HCT116 (cell line): Measurements from ENCODE around the gene ZFYVE19. TPM values are rescaled to one million over a fixed set of nuclear protein-coding genes. Genes with fewer than 3 reads are reported as not detected.

Source experiments
- ATAC-seq: fragments of 200-7000 bp; cut with Tn5 transposase; 2 replicates; pipeline ENCODE4 v1.9.1; 2020; ENCODE audit warnings: mild to moderate bottlenecking, moderate library complexity
- BruUV-seq: library from RNA; stranded (reverse); fragments of 400-500 nt; replicated peaks from 2 replicates; lab custom pipeline; 2021; lab: Mats Ljungman, UMichigan
- CTCF ChIA-PET: fragments of 300-600 bp; sonication (Branson Sonifier 250); formaldehyde crosslinking; loops from one replicate; lab custom pipeline; 2021; ENCODE audit warnings: antibody characterized with exemption; lab: Charles Lee
- POLR2A ChIA-PET: fragments of 300-600, 350-600 bp; sonication (Branson Sonifier 250); formaldehyde crosslinking; loops from one replicate; lab custom pipeline; 2021; ENCODE audit warnings: antibody characterized with exemption; lab: Charles Lee
- RAD21 ChIA-PET, 2 experiments: fragments of 300-600 bp; sonication (Branson Sonifier 250); formaldehyde crosslinking; loops; one replicate each; lab custom pipeline; 2023; ENCODE audit warnings: low total read pairs in 2 of 2; ENCODE audit not compliant: uncharacterized antibody in 2 of 2, unreplicated experiment in 2 of 2, low non-redundant PET in 1 of 2; lab: Charles Lee
- DNase-seq: peaks from one replicate; pipeline ENCODE4 v3.0.0-alpha.2; 2010; ENCODE audit warnings: low read depth, low spot score
- H2AFZ ChIP-seq: fragments of 200-600 bp; shearing (Covaris generic), sonication (generic); 2 replicates; pipeline ENCODE4 v1.6.1; 2017; ENCODE audit warnings: low read depth, mixed run types, mixed read lengths, antibody characterized with exemption, low read length; ENCODE audit not compliant: poor library complexity, severe bottlenecking
- H3K27ac ChIP-seq: 2 replicates; pipeline ENCODE4 v1.5.1; 2012; ENCODE audit warnings: low read depth, low read length
- H3K27me3 ChIP-seq: fragments of 200-600 bp; sonication (generic); 2 replicates; pipeline ENCODE4 v1.6.1; 2016; ENCODE audit warnings: mixed run types, low read length, mixed read lengths; ENCODE audit not compliant: insufficient read depth
- H3K36me3 ChIP-seq, 2 experiments: fragments of 200-500 bp in 1 of 2; fragments of 200-600 bp in 1 of 2; sonication (Bioruptor generic) in 1 of 2; sonication (generic) in 1 of 2; 2 replicates each; pipeline versions ENCODE4 v1.5.1 to v1.6.1; 2014 to 2016; ENCODE audit warnings: low read length in 2 of 2, inconsistent platforms in 1 of 2, mixed read lengths in 1 of 2, mixed run types in 1 of 2; ENCODE audit not compliant: insufficient read depth in 2 of 2, control insufficient read depth in 1 of 2
- H3K4me1 ChIP-seq, 2 experiments: fragments of 200-600 bp in 1 of 2; sonication (generic) in 1 of 2; 2 replicates each; pipeline versions ENCODE4 v1.5.1 to v1.6.1; 2012 to 2017; ENCODE audit warnings: low read length in 2 of 2, inconsistent platforms in 1 of 2, mild to moderate bottlenecking in 1 of 2, mixed read lengths in 1 of 2, mixed run types in 1 of 2, moderate library complexity in 1 of 2; ENCODE audit not compliant: insufficient read depth in 2 of 2, control insufficient read depth in 1 of 2
- H3K4me2 ChIP-seq: fragments of 200-600 bp; sonication (generic); 2 replicates; pipeline ENCODE4 v1.6.1; 2017; ENCODE audit warnings: mixed run types, low read length, mixed read lengths
- H3K4me3 ChIP-seq, 2 experiments: fragments of 200-600 bp in 1 of 2; sonication (generic) in 1 of 2; replicated peaks in 1 of 2; 2 replicates each; pipeline ENCODE4 v1.5.1; 2011 to 2016; ENCODE audit warnings: low read length in 2 of 2, control low read depth in 1 of 2, low read depth in 1 of 2, mild to moderate bottlenecking in 1 of 2, mixed read lengths in 1 of 2, mixed run types in 1 of 2
- H3K79me2 ChIP-seq: fragments of 200-600 bp; sonication (generic); 2 replicates; pipeline ENCODE4 v1.6.1; 2017; ENCODE audit warnings: mild to moderate bottlenecking, mixed run types, low read length, moderate library complexity, mixed read lengths; ENCODE audit not compliant: insufficient read depth
- H3K9ac ChIP-seq: fragments of 200-600 bp; sonication (generic); 2 replicates; pipeline ENCODE4 v1.6.1; 2016; ENCODE audit warnings: low read length, mixed read lengths
- H3K9me2 ChIP-seq: fragments of 200-600 bp; sonication (generic), shearing (Covaris generic); 2 replicates; pipeline ENCODE4 v1.6.1; 2017; ENCODE audit warnings: mixed run types, mild to moderate bottlenecking, moderate library complexity; ENCODE audit not compliant: insufficient read depth
- H3K9me3 ChIP-seq, 2 experiments: fragments of 200-500 bp in 1 of 2; fragments of 200-600 bp in 1 of 2; sonication (Bioruptor generic) in 1 of 2; sonication (generic) in 1 of 2; 2 replicates each; pipeline ENCODE4 v1.6.1; 2014 to 2017; ENCODE audit warnings: low read length in 2 of 2, mixed read lengths in 2 of 2, inconsistent platforms in 1 of 2, low read depth in 1 of 2, mild to moderate bottlenecking in 1 of 2, mixed run types in 1 of 2, moderate library complexity in 1 of 2; ENCODE audit not compliant: control insufficient read depth in 1 of 2, insufficient read depth in 1 of 2
- H4K20me1 ChIP-seq: fragments of 200-600 bp; sonication (generic), shearing (Covaris generic); 2 replicates; pipeline ENCODE4 v1.6.1; 2017; ENCODE audit warnings: mixed run types, mild to moderate bottlenecking, moderate library complexity; ENCODE audit not compliant: insufficient read depth
- CBX3 ChIP-seq: IDR thresholded peaks from 2 replicates; pipeline ENCODE4 v1.6.1; 2012; ENCODE audit warnings: low read depth
- CEBPB ChIP-seq: IDR thresholded peaks from 2 replicates; pipeline ENCODE4 v1.6.1; 2012; ENCODE audit warnings: low read depth
- EGR1 ChIP-seq: IDR thresholded peaks from 2 replicates; pipeline ENCODE4 v1.6.1; 2012; ENCODE audit warnings: low read depth
- EZH2 ChIP-seq: fragments of 200-600 bp; sonication (generic); IDR thresholded peaks from 2 replicates; pipeline ENCODE4 v1.6.1; 2017; ENCODE audit warnings: antibody characterized with exemption, mixed run types
- EZH2phosphoT487 ChIP-seq: fragments of 200-600 bp; IDR thresholded peaks from 2 replicates; pipeline ENCODE4 v1.6.1; 2018; ENCODE audit warnings: antibody characterized with exemption, borderline replicate concordance
- FOSL1 ChIP-seq: IDR thresholded peaks from 2 replicates; pipeline ENCODE4 v1.6.1; 2012; ENCODE audit warnings: low read depth
- RAD21 ChIP-seq: IDR thresholded peaks from 2 replicates; pipeline ENCODE4 v1.6.1; 2012; ENCODE audit warnings: low read depth, mild to moderate bottlenecking
- TCF7L2 ChIP-seq: IDR thresholded peaks from 2 replicates; pipeline ENCODE4 v1.7.0; 2011; ENCODE audit warnings: borderline replicate concordance, inconsistent platforms; ENCODE audit not compliant: insufficient read depth, insufficient read length; ENCODE audit errors: extremely low read depth
- ZNF274 ChIP-seq: fragments of 200-500 bp; sonication (Bioruptor generic); IDR thresholded peaks from 2 replicates; pipeline ENCODE4 v1.6.1; 2014; ENCODE audit warnings: mild to moderate bottlenecking, low read depth, low read length, inconsistent platforms
- intact Hi-C: fragments of 100-400 bp; cut with micrococcal nuclease; formaldehyde crosslinking; loops from 2 replicates; pipeline ENCODE4 v1.10.0; 2022
- total RNA-seq: library from RNA; stranded (reverse); gene quantifications from one replicate; pipeline ENCODE4 v1.2.1, GENCODE V29; 2021; ENCODE audit not compliant: unreplicated experiment

Gene ZFYVE19
- total RNA-seq, 1 experiment from 2014 or later: 29.1 TPM

DNA sequence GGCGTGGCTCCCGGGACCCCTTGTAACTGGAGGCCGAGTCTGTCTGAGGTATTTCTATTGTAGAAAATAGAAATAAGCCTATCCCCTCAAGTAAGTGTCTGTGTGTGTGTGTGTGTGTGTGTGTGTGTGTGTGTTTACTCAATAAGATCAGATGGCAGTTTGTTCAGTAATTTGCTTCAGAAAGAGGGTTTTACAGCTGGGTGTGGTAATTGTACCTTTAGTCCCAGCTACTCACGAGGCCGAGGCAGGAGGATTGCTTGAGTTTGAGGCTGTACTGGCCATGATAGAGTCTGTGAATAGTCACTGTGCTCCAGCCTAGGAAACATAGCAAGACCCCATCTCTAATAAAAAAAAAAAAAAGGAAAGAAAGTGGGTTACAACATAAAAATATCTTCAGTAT lies 45.6 kb downstream of the ZFYVE19 start:
- H3K36me3 ChIP-seq: peaks cover 21 to 27% of the 10 kb centered on the region in 2 experiments
- DNase-seq (no peak), ATAC-seq (no peak)
- BruUV-seq: no TSS peak
- RAD21 ChIA-PET: no interaction called here
- no peaks in the 10 kb centered on the region for H3K27me3 ChIP-seq
- no peak for TF ChIP-seq EZH2
- TF ChIP-seq TCF7L2: no peak
- TF ChIP-seq EGR1: no peak
- peaks cover 10 to 14% of the 10 kb centered on the region in 2 experiments for H3K4me1 ChIP-seq
- H3K4me3 ChIP-seq: no peak overlapping the region
- H4K20me1 ChIP-seq: no peaks in the 10 kb centered on the region
- intact Hi-C loops: no loop called here
- no peaks in the 10 kb centered on the region for H3K9me2 ChIP-seq
- H3K9ac ChIP-seq: no peak overlapping the region
- POLR2A ChIA-PET: interaction anchor here (0.7 kb wide), 1 partner anchor 45 kb away, joined by 3 read pairs; no protein-coding TSS in a partner anchor
- CTCF ChIA-PET: no interaction called here
- no peak overlapping the region for H3K27ac ChIP-seq
- no peak overlapping the region for H2AFZ ChIP-seq
- no peak overlapping the region for H3K4me2 ChIP-seq
- H3K79me2 ChIP-seq: peaks cover 39% of the 10 kb centered on the region
- no peaks in the 10 kb centered on the region for H3K9me3 ChIP-seq

DNA sequence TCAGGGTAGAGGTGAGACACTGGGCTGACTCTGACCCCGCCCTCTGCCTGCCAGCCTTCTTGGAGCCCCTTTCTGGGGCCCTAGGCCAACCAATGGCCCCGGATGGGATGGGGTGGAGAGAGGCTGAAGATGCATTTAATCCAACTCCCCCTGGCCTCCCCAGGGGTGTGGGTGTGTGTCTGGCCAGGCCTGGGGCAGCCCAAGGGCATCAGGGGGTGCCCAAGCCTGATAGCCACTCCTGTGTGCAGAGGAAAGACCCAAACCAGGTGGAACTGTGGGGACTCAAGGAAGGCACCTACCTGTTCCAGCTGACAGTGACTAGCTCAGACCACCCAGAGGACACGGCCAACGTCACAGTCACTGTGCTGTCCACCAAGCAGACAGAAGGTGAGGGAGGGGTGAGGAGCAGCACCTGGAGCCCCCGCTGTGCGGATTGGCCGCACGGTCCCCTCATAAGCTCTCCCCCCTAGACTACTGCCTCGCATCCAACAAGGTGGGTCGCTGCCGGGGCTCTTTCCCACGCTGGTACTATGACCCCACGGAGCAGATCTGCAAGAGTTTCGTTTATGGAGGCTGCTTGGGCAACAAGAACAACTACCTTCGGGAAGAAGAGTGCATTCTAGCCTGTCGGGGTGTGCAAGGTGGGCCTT lies 46.5 kb downstream of the ZFYVE19 start:
- Histone ChIP-seq H3K9me3 (no peaks in the 10 kb centered on the region), H3K4me2 (no peak overlapping the region), H4K20me1 (no peaks in the 10 kb centered on the region), H3K4me3 (no peak overlapping the region), H3K4me1 (peaks cover 9 to 15% of the 10 kb centered on the region in 2 experiments), H3K36me3 (peaks cover 21 to 30% of the 10 kb centered on the region in 2 experiments), H3K27me3 (no peaks in the 10 kb centered on the region)
- intact Hi-C loops: no loop called here
- BruUV-seq: no TSS peak
- ATAC-seq (no peak), DNase-seq (no peak)
- RAD21 ChIA-PET: no interaction called here
- TF ChIP-seq EZH2 (no peak), ZNF274 (no peak), EZH2phosphoT487 (no peak), CEBPB (no peak), RAD21 (no peak), CBX3 (no peak), FOSL1 (no peak)
- TF ChIP-seq, all 23 proteins: peak for 0
- H3K9me2 ChIP-seq: no peaks in the 10 kb centered on the region
- ChIA-PET CTCF (no interaction called here), POLR2A (no interaction called here)
- peaks cover 31% of the 10 kb centered on the region for H3K79me2 ChIP-seq
- H2AFZ ChIP-seq: no peak overlapping the region
- no peak overlapping the region for H3K9ac ChIP-seq
- H3K27ac ChIP-seq: no peak overlapping the region
